Activated effector memory CD4-positive, alpha-beta T cell treated with anti-CD3 and anti-CD28 coated beads, Interleukin-2, amount 50 U/mL, for 16 hours (primary cell): ENCODE results near the gene CBX6.

Experiments
- DNase-seq: peaks from one replicate; pipeline ENCODE4 v3.0.0-alpha.2; 2020

The CBX6 gene

DNA sequence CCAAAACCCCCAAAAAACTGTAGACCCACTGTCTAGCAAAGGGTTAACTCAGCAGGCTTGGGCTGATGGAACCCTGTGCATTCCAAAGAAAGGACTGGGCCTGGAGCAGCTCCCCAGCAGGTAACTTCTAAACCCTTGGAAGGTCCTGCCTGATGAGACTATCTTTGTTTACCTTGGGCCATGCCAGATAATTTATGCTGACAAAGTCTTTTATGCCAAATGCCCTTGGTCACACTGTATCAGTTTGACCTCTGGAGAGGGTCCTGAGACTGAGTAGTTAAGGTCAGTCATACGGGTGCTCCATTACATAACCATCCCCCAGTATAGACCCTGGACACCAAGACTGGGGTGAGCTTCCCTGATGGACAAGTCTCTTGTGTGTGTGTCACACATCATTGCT, 56.2 kb downstream of the CBX6 start:
- no peak for DNase-seq
